GM18508 (cell line): Measurements from ENCODE around the gene PLEKHG1.

Experiments used
- ATAC-seq: cut with Tn5 transposase; IDR thresholded peaks from one replicate; pipeline ENCODE4 v1.9.1; 2021; ENCODE audit warnings: moderate number of reproducible peaks; ENCODE audit not compliant: insufficient read depth, unreplicated experiment

Gene PLEKHG1

GRCh38 chr6:150599199-150600009, at the start of gene PLEKHG1:
Gene PLEKHG1, plus strand, starts transcription at chr6:150599885. Its CDS starts 133,797 bp downstream, at chr6:150733682.
- ATAC-seq, result no peak

DNA sequence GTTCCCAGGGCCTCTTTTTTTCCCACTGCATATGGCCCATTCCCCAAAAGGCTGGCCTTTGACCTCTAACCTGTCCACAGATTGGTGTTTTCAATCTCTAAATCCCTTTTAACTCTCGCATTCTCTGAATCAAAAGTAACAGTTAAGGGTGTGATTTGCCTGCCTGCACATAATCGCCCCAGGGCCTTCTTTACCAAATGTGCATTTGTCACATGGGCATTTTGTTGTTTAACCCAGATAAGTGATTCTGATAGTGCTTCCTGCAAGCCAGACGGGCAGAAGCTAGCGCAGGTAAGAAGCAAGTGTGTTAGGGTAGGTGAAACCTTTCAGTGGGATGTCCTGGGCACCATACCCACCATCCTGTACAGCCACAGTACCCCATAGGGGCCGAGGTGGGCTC, 49.4 kb upstream of the PLEKHG1 start:
- ATAC-seq, result no peak

DNA sequence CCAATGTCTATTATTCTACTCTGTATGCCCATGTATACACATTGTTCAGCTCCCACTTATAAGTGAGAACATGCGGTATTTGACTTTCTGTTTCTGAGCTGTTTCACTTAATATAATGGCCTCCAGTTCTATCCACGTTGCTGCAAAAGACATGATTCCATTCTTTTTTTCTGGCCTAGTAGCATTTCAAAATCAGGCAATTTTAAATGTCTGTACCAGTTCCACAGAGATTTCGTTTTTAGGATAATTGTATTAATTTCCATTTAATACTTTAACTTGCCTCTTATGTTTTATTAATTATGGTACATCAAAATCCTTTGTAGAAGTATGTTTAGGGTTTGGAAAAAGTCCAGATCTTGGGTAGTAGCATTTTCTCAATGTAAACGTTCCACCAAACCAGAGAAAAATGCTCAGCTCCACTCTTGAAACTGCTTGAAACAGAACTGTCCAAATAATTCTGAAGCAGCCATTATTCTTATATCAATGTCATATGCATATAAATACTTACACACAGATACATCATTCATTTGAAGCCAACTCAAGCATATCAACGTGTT, 42.6 kb upstream of the PLEKHG1 start:
- no peak for ATAC-seq

DNA sequence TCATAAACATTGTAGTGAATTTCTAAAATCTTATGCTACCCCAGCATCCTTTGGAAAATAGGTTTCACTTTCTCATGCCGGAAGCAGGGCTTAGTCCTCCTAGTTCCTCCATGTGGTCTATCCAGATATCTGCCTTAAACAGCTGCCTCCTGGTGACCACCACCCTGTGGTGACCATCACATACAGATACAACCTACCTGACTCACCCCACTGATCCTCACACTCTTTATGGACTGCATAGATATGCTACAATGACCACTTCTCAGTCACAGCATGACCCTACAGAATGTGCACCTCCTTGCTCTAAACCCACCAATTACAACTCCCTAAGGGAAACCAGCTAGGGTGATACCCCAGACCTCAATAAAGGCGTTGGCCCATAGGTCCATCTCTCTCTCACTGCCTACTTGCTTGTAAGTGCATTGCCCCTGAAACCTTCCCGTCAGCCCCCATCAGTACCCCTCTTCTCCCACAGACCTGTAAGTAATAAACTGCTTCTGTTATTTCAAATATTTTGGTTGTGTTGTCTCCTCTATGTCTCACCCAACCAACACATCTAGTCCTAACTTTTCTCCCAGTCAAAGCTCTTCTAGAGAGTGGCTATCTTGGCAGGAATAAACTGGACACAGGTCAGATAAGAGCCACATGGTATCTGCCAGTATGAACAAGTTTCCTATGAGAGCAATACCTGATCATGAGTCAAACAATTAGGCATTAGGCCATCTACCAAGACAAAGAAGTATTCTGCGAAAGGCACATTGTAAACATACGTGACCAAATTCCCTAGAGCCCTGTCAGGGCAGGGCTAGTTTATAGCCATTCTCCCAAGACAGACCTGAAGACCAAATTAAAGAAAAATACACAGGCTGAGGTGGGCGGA, 39.4 kb upstream of the PLEKHG1 start:
- no peak for ATAC-seq

DNA sequence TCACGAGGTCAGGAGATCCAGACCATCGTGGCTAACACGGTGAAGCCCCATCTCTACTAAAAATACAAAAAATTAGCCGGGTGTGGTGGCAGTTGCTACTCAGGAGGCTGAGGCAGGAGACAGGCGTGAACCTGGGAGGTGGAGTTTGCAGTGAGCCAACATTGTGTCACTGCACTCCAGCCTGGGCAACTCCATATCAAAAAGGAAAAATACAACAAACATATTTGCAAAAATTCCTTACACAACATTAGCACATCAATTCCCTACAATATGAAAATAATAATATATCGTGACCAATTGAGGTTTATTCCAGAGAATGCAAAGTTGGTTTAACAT, 38.8 kb upstream of the PLEKHG1 start:
- ATAC-seq, result no peak

DNA sequence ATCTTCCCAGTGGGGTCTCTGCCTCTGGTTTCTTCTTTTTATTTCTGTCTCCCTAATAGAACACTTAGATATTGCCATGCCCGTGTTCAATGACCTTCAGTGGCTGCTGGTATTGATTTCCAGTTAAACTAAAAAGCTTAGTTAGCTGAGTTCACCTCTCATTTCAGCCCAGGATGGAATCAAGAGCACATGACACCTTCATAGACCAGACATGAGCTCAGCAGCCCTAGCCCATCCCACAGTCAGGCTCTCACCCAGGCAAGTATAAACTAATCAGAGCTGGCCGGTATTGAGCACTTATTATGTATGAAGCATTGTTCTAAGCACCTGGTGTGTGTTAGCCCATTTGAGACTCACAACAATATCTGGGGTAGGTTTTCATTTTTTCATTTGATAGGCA, 33.7 kb upstream of the PLEKHG1 start:
- ATAC-seq, result no peak

DNA sequence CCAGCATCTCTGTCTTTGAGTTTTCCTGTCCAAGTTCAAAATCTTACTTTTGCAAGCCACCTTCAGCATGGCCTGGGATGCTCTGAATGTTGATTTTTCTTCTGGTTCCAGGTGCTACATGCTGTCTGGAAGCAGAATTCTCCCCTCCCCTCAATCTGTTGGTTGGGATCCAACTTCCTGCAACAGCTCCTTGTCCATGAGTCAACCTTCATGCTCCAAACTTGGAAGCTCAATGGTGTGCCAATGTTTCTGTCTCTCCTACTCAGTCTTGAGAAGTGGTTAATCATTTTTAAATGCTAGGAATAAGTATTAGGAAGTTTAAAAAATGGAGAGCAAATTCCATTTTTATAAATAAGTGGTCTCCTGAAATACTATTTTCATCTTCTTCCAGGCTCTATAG, 33.2 kb upstream of the PLEKHG1 start:
- no peak for ATAC-seq

GRCh38 chr6:150567380-150567779, 32.3 kb upstream of the PLEKHG1 start:
- ATAC-seq, result no peak

GRCh38 chr6:150567823-150568383, 31.8 kb upstream of the PLEKHG1 start:
- ATAC-seq, result no peak

- no peak for ATAC-seq
These were observed 31.1 kb upstream of the PLEKHG1 start for GRCh38 chr6:150568560-150568959.

GRCh38 chr6:150569161-150569560, 30.5 kb upstream of the PLEKHG1 start:
- no peak for ATAC-seq

GRCh38 chr6:150573041-150573681, 26.5 kb upstream of the PLEKHG1 start:
- no peak for ATAC-seq

DNA sequence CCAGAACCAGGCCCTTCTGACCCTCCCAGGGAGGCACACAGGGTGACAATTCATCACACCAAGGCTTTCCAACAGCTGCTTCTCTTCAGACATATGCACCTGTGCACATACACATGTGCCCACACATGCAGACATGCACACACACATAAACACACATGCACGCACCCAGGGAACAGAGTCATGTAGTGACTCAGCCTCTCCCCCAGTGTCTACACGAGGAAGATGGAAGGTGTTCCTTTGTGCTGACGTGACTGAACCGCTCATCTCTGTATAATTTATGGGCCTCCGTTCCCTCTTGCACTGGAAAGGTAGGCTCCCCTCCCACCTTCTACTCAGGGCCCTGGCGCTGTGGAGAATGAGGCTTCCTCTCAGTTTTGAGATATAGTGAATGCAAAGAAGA, 23.8 kb upstream of the PLEKHG1 start:
- no peak for ATAC-seq

GRCh38 chr6:150576651-150577226, 22.9 kb upstream of the PLEKHG1 start:
- no peak for ATAC-seq

DNA sequence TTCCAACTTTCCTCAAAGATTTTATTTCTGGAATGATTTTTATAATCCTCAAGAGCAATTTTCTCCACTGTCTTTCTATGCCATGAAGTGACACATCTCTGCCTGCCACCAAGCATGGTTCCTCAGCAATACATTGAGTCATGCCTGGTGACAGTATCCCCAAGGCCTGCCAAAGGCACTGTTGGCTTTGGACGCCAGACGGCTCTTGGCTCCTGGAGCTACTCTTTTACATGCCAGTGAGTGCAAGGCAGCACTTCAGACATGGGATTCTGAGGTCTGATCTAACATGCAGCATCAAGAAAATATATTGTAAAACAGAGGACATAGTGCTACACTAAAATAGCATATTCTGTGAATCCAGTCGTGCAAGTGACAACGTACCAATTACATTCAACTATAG, 20.1 kb upstream of the PLEKHG1 start:
- ATAC-seq, result no peak

- ATAC-seq, result no peak
These were observed 19.2 kb upstream of the PLEKHG1 start for GRCh38 chr6:150580489-150580888.

GRCh38 chr6:150584065-150584464, 15.6 kb upstream of the PLEKHG1 start:
- no peak for ATAC-seq

- ATAC-seq, result no peak
These were observed 15.1 kb upstream of the PLEKHG1 start for GRCh38 chr6:150584596-150584995.

GRCh38 chr6:150586850-150587359, 12.8 kb upstream of the PLEKHG1 start:
- ATAC-seq, result no peak

DNA sequence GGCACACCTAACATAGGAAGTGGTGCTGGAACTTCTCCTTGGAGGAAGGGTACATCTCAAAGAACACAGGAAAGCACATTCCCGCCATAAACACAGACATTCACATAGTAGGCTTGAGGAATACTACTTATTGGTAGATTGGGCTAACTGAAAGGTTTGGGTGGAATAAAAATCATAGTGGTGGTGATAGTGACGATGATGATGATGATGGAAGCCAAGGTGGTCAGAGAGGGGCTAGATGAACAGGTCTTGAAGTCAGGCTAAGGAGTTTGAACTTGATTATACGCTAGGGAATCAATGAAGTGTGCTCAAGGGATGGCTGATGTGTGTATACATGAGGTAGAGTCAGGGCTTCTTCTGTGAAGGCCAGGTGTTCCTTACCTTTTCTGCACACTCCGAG, 12.0 kb upstream of the PLEKHG1 start:
- ATAC-seq, result no peak
